HepG2 (cell line): ENCODE data around the gene P4HB. TPM values are rescaled to one million over a fixed set of nuclear protein-coding genes. Genes with fewer than 3 reads are reported as not detected.
A peak's percentile ranks its signal among the peaks of the same experiment; 100 is the strongest.

ENCODE experiments used
- ATF5 ChIP-seq: sonication (generic); formaldehyde crosslinking; IDR thresholded peaks from 2 replicates; pipeline ENCODE4 v1.4.0; 2020; ENCODE audit warnings: mild to moderate bottlenecking, low read depth, missing genetic modification reagents
- BCLAF1 ChIP-seq: fragments of 450-650 bp; IDR thresholded peaks from 2 replicates; pipeline ENCODE4 v1.6.1; 2017; ENCODE audit warnings: mild to moderate bottlenecking
- CCDC6 ChIP-seq: sonication (generic); formaldehyde crosslinking; IDR thresholded peaks from 2 replicates; pipeline ENCODE4 v1.8.1; 2022; ENCODE audit warnings: mild to moderate bottlenecking, missing genetic modification reagents, moderate library complexity
- CENPT ChIP-seq: sonication (generic); formaldehyde crosslinking; IDR thresholded peaks from 2 replicates; pipeline ENCODE4 v1.8.0; 2022; ENCODE audit warnings: low read depth, mild to moderate bottlenecking, moderate library complexity, missing genetic modification reagents
- CHD4 ChIP-seq: fragments of 200-600 bp; sonication (generic); IDR thresholded peaks from 2 replicates; pipeline ENCODE4 v1.7.0; 2017; ENCODE audit warnings: mild to moderate bottlenecking, low read length, borderline replicate concordance
- DBP ChIP-seq: sonication (generic); formaldehyde crosslinking; IDR thresholded peaks from 2 replicates; pipeline ENCODE4 v1.4.0; 2020; ENCODE audit warnings: missing genetic modification reagents; ENCODE audit errors: not compliant biosample characterization
- EED ChIP-seq: sonication (generic); formaldehyde crosslinking; IDR thresholded peaks from 2 replicates; pipeline ENCODE4 v1.5.0; 2020; ENCODE audit warnings: mild to moderate bottlenecking, missing genetic modification reagents
- FOSL1 ChIP-seq: sonication (generic); formaldehyde crosslinking; IDR thresholded peaks from 2 replicates; pipeline ENCODE4 v1.9.0; 2021; ENCODE audit warnings: missing genetic modification reagents, borderline replicate concordance
- FOXJ3 ChIP-seq: sonication (generic); formaldehyde crosslinking; IDR thresholded peaks from 2 replicates; pipeline ENCODE4 v1.4.0; 2020; ENCODE audit warnings: missing genetic modification reagents, mild to moderate bottlenecking, borderline replicate concordance
- FOXP1 ChIP-seq, 2 experiments: fragments of 450-650 bp in 1 of 2; IDR thresholded peaks; 2 replicates each; pipeline ENCODE4 v1.6.1; 2017 to 2018; ENCODE audit warnings: antibody characterized with exemption in 1 of 2
- MTERF4 ChIP-seq: sonication (generic); formaldehyde crosslinking; IDR thresholded peaks from 2 replicates; pipeline ENCODE4 v1.8.0; 2023; ENCODE audit warnings: mild to moderate bottlenecking, missing genetic modification reagents
- PAX8 ChIP-seq: sonication (generic); formaldehyde crosslinking; IDR thresholded peaks from 2 replicates; pipeline ENCODE4 v1.8.0; 2022; ENCODE audit warnings: mild to moderate bottlenecking, missing genetic modification reagents, borderline replicate concordance
- TBX3 ChIP-seq: fragments of 450-650 bp; IDR thresholded peaks from 2 replicates; pipeline ENCODE4 v1.6.1; 2017; ENCODE audit warnings: antibody characterized with exemption, mild to moderate bottlenecking, inconsistent platforms, borderline replicate concordance
- TEAD3 ChIP-seq: optimal IDR thresholded peaks from 2 replicates; pipeline ENCODE3; 2016; ENCODE audit warnings: borderline replicate concordance
- YEATS2 ChIP-seq: sonication (generic); formaldehyde crosslinking; IDR thresholded peaks from 2 replicates; pipeline ENCODE4 v1.4.0; 2020; ENCODE audit warnings: missing genetic modification reagents, borderline replicate concordance
- YEATS4 ChIP-seq: sonication (generic); formaldehyde crosslinking; IDR thresholded peaks from 2 replicates; pipeline ENCODE4 v1.4.0; 2020; ENCODE audit warnings: missing genetic modification reagents, borderline replicate concordance
- ZFX ChIP-seq: sonication (generic); formaldehyde crosslinking; IDR thresholded peaks from 2 replicates; pipeline ENCODE4 v1.4.0; 2020; ENCODE audit warnings: mild to moderate bottlenecking, low read depth, missing genetic modification reagents, moderate library complexity
- ZNF180 ChIP-seq: sonication (generic); formaldehyde crosslinking; IDR thresholded peaks from 2 replicates; pipeline ENCODE4 v1.4.0; 2020; ENCODE audit warnings: low read depth, missing genetic modification reagents, borderline replicate concordance
- ZNF292 ChIP-seq: sonication (generic); formaldehyde crosslinking; IDR thresholded peaks from 2 replicates; pipeline ENCODE4 v1.8.1; 2022; ENCODE audit warnings: mild to moderate bottlenecking, low read depth, missing genetic modification reagents, borderline replicate concordance
- ZNF331 ChIP-seq: sonication (generic); formaldehyde crosslinking; IDR thresholded peaks from 2 replicates; pipeline ENCODE4 v1.4.0; 2020; ENCODE audit warnings: missing genetic modification reagents
- ZNF589 ChIP-seq: sonication (generic); formaldehyde crosslinking; conservative IDR thresholded peaks from 2 replicates; pipeline ENCODE4 v1.8.0; 2022; ENCODE audit warnings: mild to moderate bottlenecking, moderate library complexity, missing genetic modification reagents
- polyA plus RNA-seq, 8 experiments: library from polyadenylated mRNA; depleted of rRNA in 3 of 8; stranded (reverse) in 7 of 8; unstranded in 1 of 8; fragments of >200 nt; fragmentation: Illumina TruSeq in 4 of 8; extraction: Trizol in 4 of 8; gene quantifications; 2 replicates each; pipeline versions ENCODE4 v1.2.1 to v1.2.3, GENCODE V29; 2011 to 2016; ENCODE audit warnings: low read depth in 4 of 8, missing spikeins in 1 of 8, mixed read lengths in 1 of 8; ENCODE audit not compliant: insufficient read depth in 1 of 8
- total RNA-seq, 5 experiments: library from RNA; depleted of rRNA; stranded (reverse); fragments of >200 nt; fragmentation: Illumina TruSeq; extraction: Trizol; gene quantifications; 2 replicates each; pipeline ENCODE4 v1.2.3, GENCODE V29; 2016; ENCODE audit warnings: low read depth in 1 of 5
- TF ChIP-seq, protein P1 (sequence below): sonication (generic); formaldehyde crosslinking; IDR thresholded peaks from 2 replicates; pipeline ENCODE4 v1.4.0; 2020; ENCODE audit warnings: missing genetic modification reagents

Gene P4HB
- total and polyA plus RNA-seq, 2 of the 13 experiments (the other 11 are each of a cell fraction or from before 2014, with no cell fraction given) = 185 to 782 TPM

DNA sequence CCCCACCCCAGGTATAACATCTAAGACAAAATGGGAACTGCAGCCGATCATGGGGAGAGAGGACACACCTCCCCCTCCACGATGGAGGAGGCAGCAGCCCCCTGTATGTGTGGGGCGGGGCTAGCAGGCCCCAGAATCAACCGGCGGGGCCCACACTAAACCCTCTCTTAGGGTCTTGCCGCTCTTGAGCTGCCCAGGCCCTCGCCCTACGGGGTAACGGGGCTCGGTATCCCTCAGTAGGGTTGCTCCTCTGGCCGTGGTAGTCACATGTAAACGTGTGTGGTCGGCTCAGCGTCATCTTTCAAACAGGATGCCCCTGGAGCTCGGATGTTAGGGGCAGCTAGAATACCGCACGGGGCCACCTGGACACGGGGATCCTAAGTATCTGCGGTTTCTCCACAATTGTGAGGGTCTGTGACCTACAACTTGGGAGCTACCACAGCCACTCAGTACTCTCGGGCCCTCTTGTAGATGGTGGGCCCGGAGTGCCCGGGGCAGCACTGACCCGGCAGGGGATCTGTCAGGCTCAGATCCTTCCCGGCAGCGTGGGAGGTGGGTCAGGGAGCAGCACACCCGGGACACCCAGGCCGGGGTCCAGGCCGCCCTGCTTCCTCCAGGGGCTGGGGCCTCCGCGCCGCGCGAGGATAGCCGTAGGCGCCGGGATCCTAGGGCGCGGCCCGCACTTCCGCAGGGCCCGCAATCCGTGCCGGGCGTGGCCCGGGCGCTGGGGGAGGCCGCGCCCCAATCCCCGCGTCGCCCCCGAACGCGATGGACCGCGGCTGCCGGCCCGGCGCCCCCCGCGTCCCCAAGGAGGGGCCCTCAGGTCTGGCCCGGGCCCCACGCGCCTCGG, 10.0 kb upstream of the P4HB start (continued):
- no peak for TF ChIP-seq BCLAF1
- no peak for TF ChIP-seq CHD4
- no peak for TF ChIP-seq YEATS2
- TF ChIP-seq PAX8 (CRISPR knock-in tag) = no peak
- TF ChIP-seq ZNF180 (CRISPR knock-in tag) = no peak
- TF ChIP-seq ZNF589 (CRISPR knock-in tag) = no peak
- TF ChIP-seq ATF5 (CRISPR knock-in tag) = no peak
- TF ChIP-seq MTERF4 (CRISPR knock-in tag) = no peak
- TF ChIP-seq ZNF292 (CRISPR knock-in tag) = no peak
- no peak for TF ChIP-seq ZNF331 (CRISPR knock-in tag)
- TF ChIP-seq YEATS4 (CRISPR knock-in tag) = no peak
- TF ChIP-seq TBX3 = no peak
- TF ChIP-seq ZFX (CRISPR knock-in tag) = peak; percentile 57
- TF ChIP-seq FOXP1 (IDR thresholded peaks at IDR 0.05) = no peak
- TF ChIP-seq FOXP1 (CRISPR knock-in tag; IDR thresholded peaks at IDR 0.05) = no peak
- TF ChIP-seq, protein P1, sequence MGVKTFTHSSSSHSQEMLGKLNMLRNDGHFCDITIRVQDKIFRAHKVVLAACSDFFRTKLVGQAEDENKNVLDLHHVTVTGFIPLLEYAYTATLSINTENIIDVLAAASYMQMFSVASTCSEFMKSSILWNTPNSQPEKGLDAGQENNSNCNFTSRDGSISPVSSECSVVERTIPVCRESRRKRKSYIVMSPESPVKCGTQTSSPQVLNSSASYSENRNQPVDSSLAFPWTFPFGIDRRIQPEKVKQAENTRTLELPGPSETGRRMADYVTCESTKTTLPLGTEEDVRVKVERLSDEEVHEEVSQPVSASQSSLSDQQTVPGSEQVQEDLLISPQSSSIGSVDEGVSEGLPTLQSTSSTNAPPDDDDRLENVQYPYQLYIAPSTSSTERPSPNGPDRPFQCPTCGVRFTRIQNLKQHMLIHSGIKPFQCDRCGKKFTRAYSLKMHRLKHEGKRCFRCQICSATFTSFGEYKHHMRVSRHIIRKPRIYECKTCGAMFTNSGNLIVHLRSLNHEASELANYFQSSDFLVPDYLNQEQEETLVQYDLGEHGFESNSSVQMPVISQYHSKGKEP (CRISPR knock-in tag) = no peak
- no peak for TF ChIP-seq FOSL1
- TF ChIP-seq CENPT (CRISPR knock-in tag) = no peak
- no peak for TF ChIP-seq DBP
- TF ChIP-seq EED (CRISPR knock-in tag) = no peak
- no peak for TF ChIP-seq TEAD3 (CRISPR knock-in tag)
- TF ChIP-seq CCDC6 = no peak
- TF ChIP-seq FOXJ3 (CRISPR knock-in tag) = no peak
